NB4 (cell line): ENCODE results near the gene ACTA2.

Experiments used
- DNase-seq: peaks from one replicate; pipeline ENCODE4 v3.0.0; 2010; ENCODE audit warnings: low read depth
- H3K4me3 ChIP-seq: one replicate; pipeline ENCODE4 v1.5.1; 2011; ENCODE audit warnings: mild to moderate bottlenecking, low read depth, low read length, moderate library complexity
- MYC ChIP-seq: IDR thresholded peaks from 2 replicates; pipeline ENCODE4 v1.6.1; 2011; ENCODE audit warnings: low read depth, low read length
- POLR2A ChIP-seq: IDR thresholded peaks from 2 replicates; pipeline ENCODE4 v1.6.1; 2011; ENCODE audit warnings: mild to moderate bottlenecking; ENCODE audit not compliant: insufficient read length; ENCODE audit errors: extremely low read depth
- TF ChIP-seq, protein P1 (sequence below): IDR thresholded peaks from one replicate; pipeline ENCODE4 v1.5.1; 2012; ENCODE audit warnings: low read depth, low read length
- TF ChIP-seq, protein P2 (sequence below): IDR thresholded peaks from 2 replicates; pipeline ENCODE4 v1.6.1; 2011; ENCODE audit warnings: low read depth, low read length

The ACTA2 gene

DNA sequence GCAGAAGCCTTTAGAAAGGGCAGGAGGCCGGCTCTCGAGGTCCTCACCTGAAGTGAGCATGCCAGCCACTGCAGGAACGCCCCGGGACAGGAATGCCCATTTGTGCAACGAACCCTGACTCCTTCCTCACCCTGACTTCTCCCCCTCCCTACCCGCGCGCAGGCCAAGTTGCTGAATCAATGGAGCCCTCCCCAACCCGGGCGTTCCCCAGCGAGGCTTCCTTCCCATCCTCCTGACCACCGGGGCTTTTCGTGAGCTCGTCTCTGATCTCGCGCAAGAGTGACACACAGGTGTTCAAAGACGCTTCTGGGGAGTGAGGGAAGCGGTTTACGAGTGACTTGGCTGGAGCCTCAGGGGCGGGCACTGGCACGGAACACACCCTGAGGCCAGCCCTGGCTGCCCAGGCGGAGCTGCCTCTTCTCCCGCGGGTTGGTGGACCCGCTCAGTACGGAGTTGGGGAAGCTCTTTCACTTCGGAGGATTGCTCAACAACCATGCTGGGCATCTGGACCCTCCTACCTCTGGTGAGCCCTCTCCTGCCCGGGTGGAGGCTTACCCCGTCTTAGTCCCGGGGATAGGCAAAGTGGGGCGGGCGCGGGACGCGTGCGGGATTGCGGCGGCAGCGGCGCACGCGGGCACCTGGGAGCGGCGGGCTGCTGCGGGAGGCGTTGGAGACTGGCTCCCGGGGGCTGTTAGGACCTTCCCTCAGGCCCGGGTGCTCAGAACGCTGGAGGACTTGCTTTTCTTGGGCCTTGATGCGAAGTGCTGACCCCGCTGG is 38.0 kb upstream of the ACTA2 start, which contains the start of gene FAS:
Gene FAS, plus strand, starts transcription at position 415 of the 777 bp plus-strand sequence. Its CDS starts 79 bp downstream, at position 494.
- H3K4me3 ChIP-seq: peak within 1 kb of the TSS; percentile 94
- peak; percentile 91 for DNase-seq
- TF ChIP-seq, protein P1, sequence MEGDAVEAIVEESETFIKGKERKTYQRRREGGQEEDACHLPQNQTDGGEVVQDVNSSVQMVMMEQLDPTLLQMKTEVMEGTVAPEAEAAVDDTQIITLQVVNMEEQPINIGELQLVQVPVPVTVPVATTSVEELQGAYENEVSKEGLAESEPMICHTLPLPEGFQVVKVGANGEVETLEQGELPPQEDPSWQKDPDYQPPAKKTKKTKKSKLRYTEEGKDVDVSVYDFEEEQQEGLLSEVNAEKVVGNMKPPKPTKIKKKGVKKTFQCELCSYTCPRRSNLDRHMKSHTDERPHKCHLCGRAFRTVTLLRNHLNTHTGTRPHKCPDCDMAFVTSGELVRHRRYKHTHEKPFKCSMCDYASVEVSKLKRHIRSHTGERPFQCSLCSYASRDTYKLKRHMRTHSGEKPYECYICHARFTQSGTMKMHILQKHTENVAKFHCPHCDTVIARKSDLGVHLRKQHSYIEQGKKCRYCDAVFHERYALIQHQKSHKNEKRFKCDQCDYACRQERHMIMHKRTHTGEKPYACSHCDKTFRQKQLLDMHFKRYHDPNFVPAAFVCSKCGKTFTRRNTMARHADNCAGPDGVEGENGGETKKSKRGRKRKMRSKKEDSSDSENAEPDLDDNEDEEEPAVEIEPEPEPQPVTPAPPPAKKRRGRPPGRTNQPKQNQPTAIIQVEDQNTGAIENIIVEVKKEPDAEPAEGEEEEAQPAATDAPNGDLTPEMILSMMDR: no peak
- peak; percentile 14 for TF ChIP-seq MYC
- TF ChIP-seq POLR2A: peak; percentile 55
- TF ChIP-seq, protein P2, sequence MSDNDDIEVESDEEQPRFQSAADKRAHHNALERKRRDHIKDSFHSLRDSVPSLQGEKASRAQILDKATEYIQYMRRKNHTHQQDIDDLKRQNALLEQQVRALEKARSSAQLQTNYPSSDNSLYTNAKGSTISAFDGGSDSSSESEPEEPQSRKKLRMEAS: peak; percentile 1; the same call in 1 of the 2 replicates

DNA sequence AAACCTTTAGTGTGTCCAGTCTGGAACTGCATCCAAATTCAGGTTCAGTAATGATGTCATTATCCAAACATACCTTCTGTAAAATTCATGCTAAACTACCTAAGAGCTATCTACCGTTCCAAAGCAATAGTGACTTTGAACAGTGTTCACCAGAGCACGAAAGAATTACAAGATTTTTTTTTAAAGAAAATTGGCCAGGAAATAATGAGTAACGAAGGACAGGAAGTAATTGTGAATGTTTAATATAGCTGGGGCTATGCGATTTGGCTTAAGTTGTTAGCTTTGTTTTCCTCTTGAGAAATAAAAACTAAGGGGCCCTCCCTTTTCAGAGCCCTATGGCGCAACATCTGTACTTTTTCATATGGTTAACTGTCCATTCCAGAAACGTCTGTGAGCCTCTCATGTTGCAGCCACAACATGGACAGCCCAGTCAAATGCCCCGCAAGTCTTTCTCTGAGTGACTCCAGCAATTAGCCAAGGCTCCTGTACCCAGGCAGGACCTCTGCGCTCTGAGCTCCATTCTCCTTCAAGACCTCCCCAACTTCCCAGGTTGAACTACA is 37.3 kb upstream of the ACTA2 start:
- TF ChIP-seq POLR2A: no peak
- TF ChIP-seq MYC: no peak
- TF ChIP-seq, protein P2: no peak; the same call in 1 of the 2 replicates
- H3K4me3 ChIP-seq: peak overlapping the region; percentile 94
- DNase-seq: peak; percentile 85

DNA sequence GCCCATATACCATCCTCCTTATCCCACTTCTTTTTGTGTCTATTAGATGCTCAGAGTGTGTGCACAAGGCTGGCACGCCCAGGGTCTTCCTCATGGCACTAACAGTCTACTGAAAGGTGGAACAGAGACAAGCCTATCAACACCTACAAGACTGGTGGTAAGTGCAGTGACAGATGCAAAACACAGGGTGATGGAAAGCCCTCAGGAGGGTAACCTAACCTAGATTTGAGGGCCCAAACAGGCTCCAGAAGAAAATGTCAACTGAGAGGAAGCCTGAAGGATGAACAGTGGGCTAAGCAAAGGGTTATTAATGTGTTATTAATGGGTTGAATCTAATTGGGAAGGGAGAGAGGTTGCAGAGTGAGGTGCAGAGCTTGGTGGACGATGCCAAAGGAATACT is 36.9 kb upstream of the ACTA2 start:
- TF ChIP-seq POLR2A (no peak), MYC (no peak)
- TF ChIP-seq, protein P2: no peak
- TF ChIP-seq, protein P1: no peak
- DNase-seq: no peak
- no peak overlapping the region for H3K4me3 ChIP-seq

DNA sequence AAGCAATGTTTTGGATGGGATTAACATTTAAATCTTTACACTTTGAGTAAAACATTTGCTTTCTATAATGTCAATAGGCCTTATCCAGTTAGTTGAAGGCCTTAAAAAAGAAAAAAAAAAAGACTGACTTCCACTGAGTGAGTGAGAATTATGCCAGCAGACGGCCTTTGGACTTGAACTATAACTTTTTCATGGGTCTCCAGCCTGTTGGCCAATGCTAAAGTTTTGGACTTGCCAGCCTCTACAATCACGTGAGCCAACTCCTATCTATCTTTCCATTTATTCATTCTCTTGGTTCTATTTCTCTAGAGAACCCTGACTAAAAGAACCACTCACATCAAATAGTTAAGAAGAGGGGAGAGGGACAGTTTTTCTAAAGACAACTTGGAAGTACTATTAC is 35.3 kb upstream of the ACTA2 start:
- no peak overlapping the region for H3K4me3 ChIP-seq
- DNase-seq: no peak
- TF ChIP-seq, protein P2: no peak
- TF ChIP-seq POLR2A: no peak

DNA sequence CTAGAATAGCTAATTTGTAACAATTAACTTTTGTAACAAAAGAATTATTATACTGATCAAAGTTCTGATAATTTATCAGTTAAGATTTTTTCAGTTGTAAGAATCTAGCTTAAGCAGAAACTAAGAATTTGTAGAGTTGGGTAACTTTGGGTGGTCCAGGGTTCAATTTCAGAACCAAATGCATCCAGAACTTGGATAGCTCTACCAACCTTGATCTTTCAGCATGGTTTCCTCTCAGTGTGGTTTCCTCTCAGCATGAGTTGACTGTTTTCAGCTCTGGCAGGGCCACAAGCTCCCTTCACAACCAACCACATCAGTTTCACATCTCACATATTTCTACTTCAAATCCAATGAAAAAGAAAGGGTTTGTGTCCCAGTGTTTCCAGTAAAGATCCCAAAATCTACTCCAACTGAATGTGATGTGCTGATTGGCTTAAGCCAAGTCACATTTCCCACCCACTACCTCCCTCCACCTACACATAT is 34.7 kb upstream of the ACTA2 start:
- no peak overlapping the region for H3K4me3 ChIP-seq
- peak; percentile 46 for DNase-seq
- TF ChIP-seq POLR2A (no peak), MYC (no peak)
- TF ChIP-seq, protein P2: no peak
- TF ChIP-seq, protein P1: no peak

DNA sequence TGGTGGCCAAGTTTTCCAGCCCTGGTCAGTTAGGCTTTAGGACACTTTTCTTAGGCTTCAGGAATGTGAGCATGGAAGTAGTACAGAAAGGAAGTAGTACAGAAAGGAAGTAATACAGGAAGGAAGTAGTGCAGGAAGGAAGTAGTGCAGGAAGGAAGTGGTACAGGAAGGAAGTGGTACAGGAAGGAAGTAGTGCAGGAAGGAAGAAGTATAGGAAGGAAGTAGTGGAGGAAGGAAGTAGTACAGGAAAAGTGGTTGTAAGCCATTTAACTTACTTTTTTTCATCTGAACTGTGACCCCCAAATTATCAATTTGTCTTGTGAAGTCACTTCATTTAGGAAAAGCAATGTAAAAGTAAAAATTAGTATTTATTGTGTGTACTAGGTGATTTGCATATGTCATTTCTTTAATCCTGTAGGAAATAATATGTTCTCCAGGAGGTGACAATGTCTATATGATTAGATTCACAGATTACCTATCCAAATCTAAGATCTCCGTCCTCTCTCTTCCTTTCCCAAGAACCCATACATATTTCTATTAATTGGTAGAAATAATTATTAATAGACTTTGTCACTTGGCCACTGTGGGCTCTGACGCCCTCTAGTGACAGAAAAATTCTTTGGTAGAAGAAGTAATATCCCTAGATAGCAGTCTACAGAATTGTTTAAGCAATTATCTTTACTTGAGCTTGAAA is 34.1 kb upstream of the ACTA2 start:
- no peak for TF ChIP-seq MYC
- TF ChIP-seq, protein P1: peak; percentile 70
- H3K4me3 ChIP-seq: no peak overlapping the region
- DNase-seq: peak; percentile 54
